Right lung (tissue), 5 donors: ENCODE data around the gene VPS8. TPM values are rescaled to one million over a fixed set of nuclear protein-coding genes. Genes with fewer than 3 reads are reported as not detected.

Experiments
- DNase-seq, 2 donors: peaks; one replicate each; pipeline ENCODE4 v3.0.0-alpha.2; 2013
- polyA plus RNA-seq, 5 donors: library from polyadenylated mRNA; unstranded; fragments of 120-200 nt; gene quantifications; one replicate each; pipeline versions ENCODE4 v1.2.1 to v1.2.3, GENCODE V29; 2013; ENCODE audit warnings: inconsistent platforms in 1 of 5, low replicate concordance in 1 of 5; ENCODE audit not compliant: insufficient read length in 5 of 5, insufficient read depth in 1 of 5

Gene VPS8
- polyA plus RNA-seq, 5 donors = 33.5 to 55.4 (median 49.0) TPM

- no peak for DNase-seq
Observed at GRCh38 chr3:184811663-184811998, 335 bp upstream of the VPS8 start.

- no peak for DNase-seq
Observed at GRCh38 chr3:184812662-184813042, 686 bp downstream of the VPS8 start.

- DNase-seq = no peak
Observed at GRCh38 chr3:184813357-184813756, 1.4 kb downstream of the VPS8 start.

- DNase-seq = no peak
Observed at GRCh38 chr3:184814214-184814613, 2.2 kb downstream of the VPS8 start.

GRCh38 chr3:184815046-184815930, 3.3 kb downstream of the VPS8 start:
- DNase-seq = no peak

GRCh38 chr3:184816614-184817013, 4.6 kb downstream of the VPS8 start:
- DNase-seq = no peak

- DNase-seq = no peak
Observed at GRCh38 chr3:184820525-184820924, 8.6 kb downstream of the VPS8 start.

GRCh38 chr3:184821034-184821433, 9.1 kb downstream of the VPS8 start:
- no peak for DNase-seq

GRCh38 chr3:184822081-184822480, 10.1 kb downstream of the VPS8 start:
- no peak for DNase-seq

- DNase-seq = no peak
Observed at GRCh38 chr3:184822654-184823053, 10.7 kb downstream of the VPS8 start.

- no peak for DNase-seq
Observed at GRCh38 chr3:184823990-184824389, 12.0 kb downstream of the VPS8 start.

GRCh38 chr3:184825121-184825820, 13.3 kb downstream of the VPS8 start:
- no peak for DNase-seq

GRCh38 chr3:184827572-184827971, 15.6 kb downstream of the VPS8 start:
- no peak for DNase-seq

- DNase-seq = no peak
Observed at GRCh38 chr3:184832044-184832443, 20.1 kb downstream of the VPS8 start.

- no peak for DNase-seq
Observed at GRCh38 chr3:184832903-184833302, 20.9 kb downstream of the VPS8 start.

- DNase-seq = no peak
Observed at GRCh38 chr3:184836090-184836822, 24.3 kb downstream of the VPS8 start.

- no peak for DNase-seq
Observed at GRCh38 chr3:184842433-184842832, 30.5 kb downstream of the VPS8 start.

- no peak for DNase-seq
Observed at GRCh38 chr3:184845819-184846218, 33.9 kb downstream of the VPS8 start.

GRCh38 chr3:184846496-184846895, 34.5 kb downstream of the VPS8 start:
- DNase-seq = no peak

GRCh38 chr3:184848934-184849333, 37.0 kb downstream of the VPS8 start:
- DNase-seq = no peak

- no peak for DNase-seq
Observed at GRCh38 chr3:184850201-184850600, 38.2 kb downstream of the VPS8 start.

- DNase-seq = no peak
Observed at GRCh38 chr3:184857099-184857498, 45.1 kb downstream of the VPS8 start.

GRCh38 chr3:184864000-184864399, 52.0 kb downstream of the VPS8 start:
- no peak for DNase-seq
